Measurements from ENCODE around the gene HUS1B. TPM values are rescaled to one million over a fixed set of nuclear protein-coding genes. Genes with fewer than 3 reads are reported as not detected.

HUS1B gene
- total and polyA plus RNA-seq, 2 of the 13 experiments (the other 11 are each of a cell fraction or from before 2014, with no cell fraction given) = 0.18 to 0.40 TPM

DNA sequence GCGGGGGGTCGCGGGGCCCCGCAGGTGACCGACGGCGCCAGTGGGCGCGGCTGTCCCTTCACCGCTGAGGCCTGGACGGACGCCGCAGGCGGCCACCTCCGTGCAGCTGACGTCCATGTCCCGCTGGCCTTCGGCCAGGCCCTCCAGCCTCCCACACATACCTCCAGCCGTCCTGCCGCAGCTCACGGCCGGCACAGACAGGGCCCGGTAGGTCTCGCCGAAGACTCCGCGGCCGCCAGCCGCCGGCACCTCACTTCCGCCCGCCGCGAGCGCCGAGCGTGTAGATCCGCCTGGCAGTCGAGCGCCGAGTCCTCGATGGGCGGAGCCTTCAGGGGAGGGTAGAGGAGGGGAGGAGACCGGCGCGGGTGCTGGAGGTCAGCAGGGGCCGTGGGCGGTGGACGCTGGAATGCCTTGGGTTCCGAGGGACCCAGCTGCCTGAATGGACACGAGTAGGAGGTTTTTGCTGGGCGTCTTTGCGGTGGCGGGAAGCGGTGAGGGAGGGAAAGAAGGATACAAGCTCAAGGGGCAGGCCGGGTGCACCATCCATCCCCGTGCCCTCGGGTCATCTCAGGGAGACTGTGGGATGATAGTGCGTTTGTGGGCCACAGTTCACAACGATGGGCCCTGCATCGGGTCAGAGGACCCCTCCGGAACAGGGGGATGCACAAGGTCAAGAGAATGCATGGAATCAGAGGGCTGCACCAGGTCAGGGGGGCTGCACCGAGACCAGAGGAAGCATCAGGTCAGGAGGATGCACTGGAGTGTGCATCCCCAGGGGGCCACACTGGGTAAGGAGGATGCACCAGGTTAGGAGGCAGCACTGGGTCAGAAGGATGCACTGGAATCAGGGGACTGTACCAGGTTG, 36.2 kb upstream of the HUS1B start, which contains the start of gene EXOC2 (continued):
- TF ChIP-seq ZNF549 (CRISPR knock-in tag; IDR thresholded peaks at IDR 0.05) = no peak; the same call in 1 of the 2 replicates
- TF ChIP-seq SMAD3 (CRISPR knock-in tag; IDR thresholded peaks at IDR 0.05) = peak; percentile 94; the same call in 1 of the 2 replicates
- TF ChIP-seq ZFP36 (IDR thresholded peaks at IDR 0.05; ENCODE audit: borderline replicate concordance, low read depth, low read length, partially characterized antibody) = no peak
- TF ChIP-seq MTF1 (CRISPR knock-in tag; IDR thresholded peaks at IDR 0.05) = peak; percentile 89
- peak; percentile 61; the same call in 1 of the 2 replicates for TF ChIP-seq ZNF7 (CRISPR knock-in tag; IDR thresholded peaks at IDR 0.05)
- TF ChIP-seq ZNF430 (CRISPR knock-in tag; IDR thresholded peaks at IDR 0.05) = no peak; the same call in none of the 2 replicates
- TF ChIP-seq, protein P1, sequence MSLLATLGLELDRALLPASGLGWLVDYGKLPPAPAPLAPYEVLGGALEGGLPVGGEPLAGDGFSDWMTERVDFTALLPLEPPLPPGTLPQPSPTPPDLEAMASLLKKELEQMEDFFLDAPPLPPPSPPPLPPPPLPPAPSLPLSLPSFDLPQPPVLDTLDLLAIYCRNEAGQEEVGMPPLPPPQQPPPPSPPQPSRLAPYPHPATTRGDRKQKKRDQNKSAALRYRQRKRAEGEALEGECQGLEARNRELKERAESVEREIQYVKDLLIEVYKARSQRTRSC (CRISPR knock-in tag; IDR thresholded peaks at IDR 0.05; ENCODE audit: low read depth) = no peak
- 0 out of 2 replicates have a peak, but pooled peaks have one; percentile 55 for TF ChIP-seq TOPORS (CRISPR knock-in tag; IDR thresholded peaks at IDR 0.05)
- peak; percentile 92 for TF ChIP-seq RELA (CRISPR knock-in tag; IDR thresholded peaks at IDR 0.05)
- TF ChIP-seq, protein P2, sequence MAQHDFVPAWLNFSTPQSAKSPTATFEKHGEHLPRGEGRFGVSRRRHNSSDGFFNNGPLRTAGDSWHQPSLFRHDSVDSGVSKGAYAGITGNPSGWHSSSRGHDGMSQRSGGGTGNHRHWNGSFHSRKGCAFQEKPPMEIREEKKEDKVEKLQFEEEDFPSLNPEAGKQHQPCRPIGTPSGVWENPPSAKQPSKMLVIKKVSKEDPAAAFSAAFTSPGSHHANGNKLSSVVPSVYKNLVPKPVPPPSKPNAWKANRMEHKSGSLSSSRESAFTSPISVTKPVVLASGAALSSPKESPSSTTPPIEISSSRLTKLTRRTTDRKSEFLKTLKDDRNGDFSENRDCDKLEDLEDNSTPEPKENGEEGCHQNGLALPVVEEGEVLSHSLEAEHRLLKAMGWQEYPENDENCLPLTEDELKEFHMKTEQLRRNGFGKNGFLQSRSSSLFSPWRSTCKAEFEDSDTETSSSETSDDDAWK (CRISPR knock-in tag; IDR thresholded peaks at IDR 0.05) = no peak
- TF ChIP-seq, protein P3, sequence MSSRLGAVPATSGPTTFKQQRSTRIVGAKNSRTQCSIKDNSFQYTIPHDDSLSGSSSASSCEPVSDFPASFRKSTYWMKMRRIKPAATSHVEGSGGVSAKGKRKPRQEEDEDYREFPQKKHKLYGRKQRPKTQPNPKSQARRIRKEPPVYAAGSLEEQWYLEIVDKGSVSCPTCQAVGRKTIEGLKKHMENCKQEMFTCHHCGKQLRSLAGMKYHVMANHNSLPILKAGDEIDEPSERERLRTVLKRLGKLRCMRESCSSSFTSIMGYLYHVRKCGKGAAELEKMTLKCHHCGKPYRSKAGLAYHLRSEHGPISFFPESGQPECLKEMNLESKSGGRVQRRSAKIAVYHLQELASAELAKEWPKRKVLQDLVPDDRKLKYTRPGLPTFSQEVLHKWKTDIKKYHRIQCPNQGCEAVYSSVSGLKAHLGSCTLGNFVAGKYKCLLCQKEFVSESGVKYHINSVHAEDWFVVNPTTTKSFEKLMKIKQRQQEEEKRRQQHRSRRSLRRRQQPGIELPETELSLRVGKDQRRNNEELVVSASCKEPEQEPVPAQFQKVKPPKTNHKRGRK (CRISPR knock-in tag; IDR thresholded peaks at IDR 0.05) = no peak
- no peak for TF ChIP-seq BRCA1 (CRISPR knock-in tag; IDR thresholded peaks at IDR 0.05)
- TF ChIP-seq SIN3B (IDR thresholded peaks at IDR 0.05; ENCODE audit: low read length) = peak; percentile 70; the same call in 1 of the 2 replicates
- TF ChIP-seq, protein P4, sequence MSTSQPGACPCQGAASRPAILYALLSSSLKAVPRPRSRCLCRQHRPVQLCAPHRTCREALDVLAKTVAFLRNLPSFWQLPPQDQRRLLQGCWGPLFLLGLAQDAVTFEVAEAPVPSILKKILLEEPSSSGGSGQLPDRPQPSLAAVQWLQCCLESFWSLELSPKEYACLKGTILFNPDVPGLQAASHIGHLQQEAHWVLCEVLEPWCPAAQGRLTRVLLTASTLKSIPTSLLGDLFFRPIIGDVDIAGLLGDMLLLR (CRISPR knock-in tag; IDR thresholded peaks at IDR 0.05) = peak; percentile 84
- TF ChIP-seq, protein P5, sequence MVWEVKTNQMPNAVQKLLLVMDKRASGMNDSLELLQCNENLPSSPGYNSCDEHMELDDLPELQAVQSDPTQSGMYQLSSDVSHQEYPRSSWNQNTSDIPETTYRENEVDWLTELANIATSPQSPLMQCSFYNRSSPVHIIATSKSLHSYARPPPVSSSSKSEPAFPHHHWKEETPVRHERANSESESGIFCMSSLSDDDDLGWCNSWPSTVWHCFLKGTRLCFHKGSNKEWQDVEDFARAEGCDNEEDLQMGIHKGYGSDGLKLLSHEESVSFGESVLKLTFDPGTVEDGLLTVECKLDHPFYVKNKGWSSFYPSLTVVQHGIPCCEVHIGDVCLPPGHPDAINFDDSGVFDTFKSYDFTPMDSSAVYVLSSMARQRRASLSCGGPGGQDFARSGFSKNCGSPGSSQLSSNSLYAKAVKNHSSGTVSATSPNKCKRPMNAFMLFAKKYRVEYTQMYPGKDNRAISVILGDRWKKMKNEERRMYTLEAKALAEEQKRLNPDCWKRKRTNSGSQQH (CRISPR knock-in tag; IDR thresholded peaks at IDR 0.05; ENCODE audit: low read depth) = peak; percentile 96
- peak; percentile 77 for TF ChIP-seq KLF13 (CRISPR knock-in tag; IDR thresholded peaks at IDR 0.05)
- TF ChIP-seq ELF4 (CRISPR knock-in tag; IDR thresholded peaks at IDR 0.05; ENCODE audit: borderline replicate concordance) = peak; percentile 76; the same call in 1 of the 2 replicates
- peak; percentile 52; the same call in 1 of the 2 replicates for TF ChIP-seq ZNF263 (CRISPR knock-in tag; IDR thresholded peaks at IDR 0.05)
- TF ChIP-seq JUND (CRISPR knock-in tag; IDR thresholded peaks at IDR 0.05) = no peak; the same call in 1 of the 2 replicates
- TF ChIP-seq, protein P6, sequence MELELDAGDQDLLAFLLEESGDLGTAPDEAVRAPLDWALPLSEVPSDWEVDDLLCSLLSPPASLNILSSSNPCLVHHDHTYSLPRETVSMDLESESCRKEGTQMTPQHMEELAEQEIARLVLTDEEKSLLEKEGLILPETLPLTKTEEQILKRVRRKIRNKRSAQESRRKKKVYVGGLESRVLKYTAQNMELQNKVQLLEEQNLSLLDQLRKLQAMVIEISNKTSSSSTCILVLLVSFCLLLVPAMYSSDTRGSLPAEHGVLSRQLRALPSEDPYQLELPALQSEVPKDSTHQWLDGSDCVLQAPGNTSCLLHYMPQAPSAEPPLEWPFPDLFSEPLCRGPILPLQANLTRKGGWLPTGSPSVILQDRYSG (CRISPR knock-in tag; IDR thresholded peaks at IDR 0.05) = no peak
- TF ChIP-seq RFXAP (CRISPR knock-in tag; IDR thresholded peaks at IDR 0.05; ENCODE audit: borderline replicate concordance) = peak; percentile 93; the same call in 1 of the 2 replicates
- TF ChIP-seq CREM (IDR thresholded peaks at IDR 0.05) = peak; percentile 37; the same call in 1 of the 2 replicates
- TF ChIP-seq CREM (CRISPR knock-in tag; IDR thresholded peaks at IDR 0.05) = peak; percentile 53; the same call in 1 of the 2 replicates
